HG03025 (cell line): Measurements from ENCODE around the gene MYH3.

Experiments
- ATAC-seq: cut with Tn5 transposase; IDR thresholded peaks from one replicate; pipeline ENCODE4 v1.9.1; 2021; ENCODE audit warnings: mild to moderate bottlenecking, moderate library complexity; ENCODE audit not compliant: unreplicated experiment, low FRiP score

Gene MYH3

GRCh38 chr17:10616502-10617119 is 40.5 kb downstream of the MYH3 start:
- ATAC-seq: no peak

DNA sequence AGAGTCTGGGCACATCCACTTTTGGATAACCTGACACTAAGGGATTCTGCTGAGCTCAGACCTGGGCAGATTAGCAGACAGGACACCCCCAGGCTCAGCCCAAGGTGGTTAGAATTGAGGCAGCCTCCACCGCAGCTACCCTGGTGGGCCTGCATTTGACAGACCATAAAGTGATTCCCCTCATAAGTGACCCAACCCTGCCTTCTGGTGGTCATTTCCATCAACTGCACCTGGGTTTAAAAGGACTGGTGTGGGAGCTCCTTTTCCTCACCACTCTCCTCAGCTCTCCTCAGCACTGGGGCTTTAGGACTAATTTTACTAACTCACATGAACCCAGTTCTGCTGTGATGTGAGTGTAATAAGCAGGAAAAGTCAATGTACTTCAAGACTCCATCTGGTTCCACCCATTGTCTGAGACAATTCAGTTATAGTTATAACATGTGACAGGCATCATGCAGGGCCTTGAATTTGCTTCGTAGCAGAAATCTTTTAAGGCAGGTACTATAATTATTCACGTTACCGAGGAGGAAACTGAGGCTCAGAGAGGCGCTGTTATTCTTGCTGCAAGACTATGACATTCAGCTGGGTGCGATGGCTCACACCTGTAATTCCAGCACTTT is 42.5 kb downstream of the MYH3 start:
- ATAC-seq: no peak

DNA sequence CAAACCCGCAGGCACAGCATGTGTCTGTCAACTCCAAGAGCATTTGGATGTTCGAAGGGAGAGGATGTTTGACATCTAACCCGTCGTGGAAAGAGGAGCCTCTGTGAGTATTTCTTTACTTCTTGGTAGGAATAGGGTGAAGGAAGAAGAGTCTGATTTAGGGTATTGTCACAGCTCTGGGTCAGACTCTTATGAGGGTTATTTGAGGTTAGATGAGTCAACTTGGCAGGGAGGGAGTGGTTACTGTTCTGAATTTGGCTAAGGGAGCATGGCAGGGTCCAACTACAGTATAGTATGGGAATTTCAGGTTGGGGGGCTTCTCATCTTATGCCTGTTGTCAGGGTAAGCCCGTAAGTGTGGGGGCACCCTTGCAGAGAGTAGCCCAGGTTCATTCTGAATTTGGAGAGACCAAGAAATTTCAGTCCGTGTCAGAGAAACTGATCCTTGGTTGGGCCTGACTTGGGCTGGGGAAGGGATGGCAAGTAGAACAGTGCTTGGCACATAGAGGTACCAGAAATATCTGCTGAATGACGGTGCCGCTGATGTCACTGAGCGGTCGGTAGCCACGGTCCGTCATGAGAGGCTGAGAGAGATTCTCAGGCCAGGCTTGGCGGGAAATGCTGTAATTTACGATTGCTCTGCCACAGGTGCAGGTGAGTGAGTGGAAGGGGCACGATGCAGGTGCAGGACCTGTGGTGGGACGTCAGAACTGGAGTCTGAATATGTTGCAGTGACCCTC is 43.2 kb downstream of the MYH3 start:
- no peak for ATAC-seq

- ATAC-seq: no peak
Observed at GRCh38 chr17:10612957-10613744, 44.0 kb downstream of the MYH3 start.

DNA sequence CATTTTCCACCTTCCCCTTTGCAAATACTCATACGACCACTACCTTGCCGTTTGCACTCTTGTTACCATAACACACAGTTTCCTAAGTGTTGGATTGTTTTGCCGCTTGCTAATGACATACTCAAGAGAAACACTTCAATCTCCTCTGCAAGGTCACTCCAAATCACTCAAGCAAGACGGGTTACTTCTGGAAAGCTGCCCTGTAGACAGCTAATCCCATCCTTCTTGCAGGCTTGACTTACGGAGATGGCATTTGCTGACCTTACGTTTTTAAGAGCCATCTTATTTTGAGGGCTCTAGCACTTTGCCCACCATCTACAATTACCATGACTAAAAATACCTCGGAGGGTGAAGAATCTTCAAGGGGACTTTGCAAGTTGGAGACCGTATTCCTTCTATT is 46.2 kb downstream of the MYH3 start:
- ATAC-seq: no peak

DNA sequence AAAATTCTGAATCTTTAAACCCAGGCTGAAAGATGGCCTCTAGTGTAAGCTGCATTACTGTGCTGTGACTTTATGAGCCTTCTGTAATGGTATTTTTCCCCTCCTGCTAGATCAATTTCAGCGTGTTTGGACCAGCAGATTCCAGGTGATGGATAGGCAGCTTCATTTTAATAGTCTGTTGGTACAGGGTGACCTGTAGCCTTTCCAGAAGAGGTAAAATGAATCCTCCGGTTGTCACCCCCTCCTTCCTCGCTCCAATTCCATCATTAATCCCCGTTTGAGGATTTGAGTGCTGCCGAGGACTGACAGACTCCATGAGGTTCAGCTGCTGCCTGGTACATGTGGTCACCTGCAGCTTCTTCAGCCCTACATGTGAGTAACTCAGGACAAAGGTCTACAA is 48.9 kb downstream of the MYH3 start:
- ATAC-seq: no peak

DNA sequence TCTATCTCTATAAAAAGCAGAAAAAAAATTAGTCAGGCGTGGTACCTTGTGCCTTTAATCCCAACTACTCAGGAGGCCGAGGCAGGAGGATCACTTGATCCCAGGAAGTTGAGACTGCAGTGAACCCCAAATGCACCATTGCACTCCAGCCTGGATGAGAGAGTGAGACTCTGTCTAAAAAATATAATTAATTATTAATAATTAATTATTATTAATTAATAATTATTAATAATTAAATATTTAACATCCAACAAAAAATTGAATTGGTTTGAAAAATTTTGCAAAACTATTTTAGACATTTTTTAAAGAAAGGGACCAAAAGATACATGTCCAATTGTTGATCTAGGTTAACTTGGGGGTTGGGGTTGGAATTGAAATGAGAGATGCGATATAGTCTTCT is 51.0 kb downstream of the MYH3 start:
- ATAC-seq: no peak

- no peak for ATAC-seq
Observed at GRCh38 chr17:10605221-10605783, 51.8 kb downstream of the MYH3 start.

DNA sequence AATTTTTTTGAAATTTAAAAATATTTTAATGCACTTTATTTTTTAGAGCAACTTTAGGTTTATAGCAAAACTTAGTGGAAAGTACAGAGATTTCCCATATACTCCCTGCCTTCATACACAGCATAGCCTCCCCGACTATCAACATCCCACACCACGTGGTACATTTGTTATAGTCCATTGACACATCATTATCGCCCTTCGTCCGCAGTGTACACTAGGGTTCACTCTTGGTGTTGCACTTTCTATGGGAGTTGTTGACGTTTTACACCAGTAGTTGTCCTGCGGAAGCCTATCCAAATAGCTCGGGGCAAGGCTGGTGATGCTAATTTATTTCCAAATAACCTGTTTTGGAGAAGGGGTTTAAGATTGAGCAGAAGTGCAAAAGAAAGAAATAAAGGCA is 52.6 kb downstream of the MYH3 start:
- ATAC-seq: no peak

GRCh38 chr17:10603931-10604330 is 53.2 kb downstream of the MYH3 start:
- no peak for ATAC-seq

DNA sequence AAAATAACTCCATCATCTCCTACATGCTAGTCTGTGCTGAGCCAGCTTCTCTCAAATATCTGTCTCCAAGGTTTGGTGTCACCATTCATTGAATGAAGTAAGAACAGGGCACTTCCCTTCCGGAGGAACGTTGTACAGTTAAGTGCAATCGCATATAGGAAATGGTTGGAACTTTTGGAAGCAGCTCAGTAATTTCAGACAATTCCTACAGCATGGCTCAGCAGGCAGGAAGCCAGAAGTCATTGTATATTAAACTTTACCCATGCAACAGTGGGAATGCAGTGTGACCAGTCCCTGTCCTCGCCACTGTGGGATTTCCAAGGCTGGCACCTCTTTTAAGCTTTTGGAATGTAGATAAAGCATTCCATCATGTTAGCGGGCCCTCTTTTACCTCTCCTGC is 56.5 kb downstream of the MYH3 start:
- no peak for ATAC-seq

GRCh38 chr17:10598621-10599020 is 58.5 kb downstream of the MYH3 start:
- no peak for ATAC-seq

- ATAC-seq: no peak
Observed at GRCh38 chr17:10589553-10590145, 67.5 kb downstream of the MYH3 start.

DNA sequence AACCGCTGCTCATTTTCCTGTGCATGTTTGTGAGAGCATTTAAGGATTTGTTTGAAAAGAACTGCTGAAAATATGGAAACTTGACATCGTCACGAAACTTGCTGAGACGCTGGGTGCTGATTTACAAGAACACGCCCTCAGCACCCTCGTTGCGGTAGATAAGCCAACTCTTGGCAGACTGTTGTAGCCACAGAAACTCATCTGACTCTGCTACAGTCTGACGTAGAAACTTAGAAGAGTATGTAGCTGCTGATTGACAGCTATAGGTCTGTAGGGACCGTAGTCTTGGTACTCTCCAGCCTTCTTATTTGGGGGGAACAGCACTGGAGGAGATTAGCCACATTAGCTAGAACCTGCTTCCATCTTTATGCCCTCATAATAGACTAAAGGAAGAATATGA is 71.6 kb downstream of the MYH3 start:
- ATAC-seq: no peak

DNA sequence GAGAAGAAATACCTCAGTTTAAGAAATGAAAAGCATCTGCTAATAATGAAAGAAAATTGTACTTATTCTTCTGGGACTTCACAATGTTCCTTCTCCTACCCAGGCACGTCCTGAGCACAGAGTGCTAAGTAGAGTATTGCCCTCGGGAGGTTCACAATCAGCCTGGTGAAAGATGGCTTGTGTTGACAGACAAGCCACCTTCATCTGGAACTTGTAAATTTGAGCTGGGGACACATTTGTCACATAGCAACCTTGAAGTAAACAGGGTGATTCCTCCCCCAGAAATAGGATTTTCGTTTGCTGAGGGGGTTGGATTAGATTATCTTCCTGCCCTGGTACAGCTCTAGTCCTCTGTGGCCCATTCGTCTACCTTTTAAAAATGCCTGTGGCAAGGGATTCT is 73.3 kb downstream of the MYH3 start:
- ATAC-seq: no peak

DNA sequence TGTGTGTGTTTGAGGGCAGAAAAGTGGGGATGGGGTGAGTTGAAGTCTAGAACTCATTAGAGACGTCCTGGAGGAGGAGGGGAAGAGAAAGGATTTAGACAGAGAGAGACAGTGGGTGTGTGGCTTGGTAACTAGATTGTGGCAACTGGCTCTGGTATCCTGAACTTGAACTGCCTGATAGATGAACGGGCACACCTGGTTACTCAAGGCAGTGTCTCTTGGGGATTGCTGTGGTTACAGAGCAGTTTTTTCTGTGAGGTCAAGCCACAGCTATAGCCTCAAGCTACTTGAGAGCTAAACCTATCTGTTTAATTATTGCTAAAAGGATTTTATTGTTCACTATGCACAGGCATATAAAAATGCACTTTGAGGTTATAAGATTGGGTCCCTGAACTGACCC is 77.8 kb downstream of the MYH3 start:
- no peak for ATAC-seq
